ENCODE data around the gene GIT1. TPM values are rescaled to one million over a fixed set of nuclear protein-coding genes. Genes with fewer than 3 reads are reported as not detected.
"Not testable (repeated sequence)": the region's sequence is repeated elsewhere in the genome, so short reads cannot be mapped to it uniquely, and the experiment has no call there.

GIT1 gene
- total RNA-seq, 2 experiments from 2014 or later: 107 TPM

- no peak overlapping the region for H3K27ac Mint-ChIP-seq
Measured at GRCh38 chr17:29562615-29563014, 26.8 kb downstream of the GIT1 start.

GRCh38 chr17:29561554-29562517 lies 27.6 kb downstream of the GIT1 start:
- no peak overlapping the region for H3K4me3 Mint-ChIP-seq
- no peaks in the 10 kb centered on the region for H3K27me3 Mint-ChIP-seq
- peaks cover 28% of the 10 kb centered on the region for H3K36me3 Mint-ChIP-seq (ENCODE audit: low read depth)
- no peak for DNase-seq
- ChIA-PET POLR2A (no interaction called here), CTCF (interaction anchor here (0.6 to 1.6 kb wide), 4 partner anchors 11 to 503 kb away, joined by 3 to 4 read pairs (median 4); no protein-coding TSS in a partner anchor)
- H3K9me3 Mint-ChIP-seq: no peaks in the 10 kb centered on the region
- peaks cover 50% of the 10 kb centered on the region for H3K4me1 Mint-ChIP-seq
- no peak overlapping the region for H3K27ac Mint-ChIP-seq

More at GRCh38 chr17:29562615-29563014, 26.8 kb downstream of the GIT1 start:
- ChIA-PET POLR2A (no interaction called here), CTCF (interaction anchor here (0.6 to 1.6 kb wide), 2 partner anchors 10 to 162 kb away, joined by 3 to 4 read pairs; no protein-coding TSS in a partner anchor)
- DNase-seq: no peak
- no peak overlapping the region for H3K4me3 Mint-ChIP-seq
- no peaks in the 10 kb centered on the region for H3K27me3 Mint-ChIP-seq
- peaks cover 42% of the 10 kb centered on the region for H3K4me1 Mint-ChIP-seq
- H3K36me3 Mint-ChIP-seq (ENCODE audit: low read depth): peaks cover 28% of the 10 kb centered on the region
- H3K9me3 Mint-ChIP-seq: no peaks in the 10 kb centered on the region

- Mint-ChIP-seq H3K27ac (no peak overlapping the region), H3K27me3 (no peaks in the 10 kb centered on the region), H3K4me3 (no peak overlapping the region), H3K4me1 (peaks cover 43% of the 10 kb centered on the region), H3K9me3 (no peaks in the 10 kb centered on the region), H3K36me3 (ENCODE audit: low read depth) (peaks cover 28% of the 10 kb centered on the region)
- no peak for DNase-seq
- POLR2A ChIA-PET: no interaction called here
- CTCF ChIA-PET: interaction anchor here (0.6 to 1.4 kb wide), 3 partner anchors 57 to 915 kb away, joined by 3 to 4 read pairs (median 4); partner anchors contain the start of gene BLTP2
Measured at GRCh38 chr17:29560316-29560715, 29.1 kb downstream of the GIT1 start.

- Mint-ChIP-seq H3K9me3 (no peaks in the 10 kb centered on the region), H3K36me3 (ENCODE audit: low read depth) (peaks cover 26% of the 10 kb centered on the region), H3K4me3 (no peak overlapping the region), H3K27me3 (no peaks in the 10 kb centered on the region), H3K4me1 (peaks cover 40% of the 10 kb centered on the region), H3K27ac (no peak overlapping the region)
- ChIA-PET POLR2A (no interaction called here), CTCF (interaction anchor here (1.0 kb wide), 1 partner anchor 185 kb away, joined by 3 read pairs; no protein-coding TSS in a partner anchor)
- DNase-seq: no peak
Measured at GRCh38 chr17:29559640-29560039, 29.8 kb downstream of the GIT1 start.

GRCh38 chr17:29558139-29558538 lies 31.3 kb downstream of the GIT1 start:
- CTCF ChIA-PET: interaction anchor here (0.7 kb wide), 1 partner anchor 366 kb away, joined by 6 read pairs; no protein-coding TSS in a partner anchor
- H3K4me1 Mint-ChIP-seq: peaks cover 31% of the 10 kb centered on the region
- POLR2A ChIA-PET: interaction anchor here (0.7 kb wide), 1 partner anchor 9 kb away, joined by 3 read pairs; the partner anchor contains the start of gene ABHD15
- not testable (repeated sequence) for H3K9me3 Mint-ChIP-seq, DNase-seq, H3K4me3 Mint-ChIP-seq, H3K27ac Mint-ChIP-seq, H3K27me3 Mint-ChIP-seq
- H3K36me3 Mint-ChIP-seq (ENCODE audit: low read depth): peaks cover 21% of the 10 kb centered on the region

GRCh38 chr17:29557739-29558116 lies 31.7 kb downstream of the GIT1 start:
- ChIA-PET POLR2A (interaction anchor here (0.7 kb wide), 1 partner anchor 9 kb away, joined by 3 read pairs; the partner anchor contains the start of gene ABHD15), CTCF (interaction anchor here (0.6 kb wide), 1 partner anchor 423 kb away, joined by 3 read pairs; no protein-coding TSS in a partner anchor)
- Mint-ChIP-seq H3K27ac (peak overlapping the region; percentile 46), H3K4me3 (no peak overlapping the region), H3K4me1 (peaks cover 28% of the 10 kb centered on the region), H3K36me3 (ENCODE audit: low read depth) (peaks cover 19% of the 10 kb centered on the region), H3K9me3 (no peaks in the 10 kb centered on the region), H3K27me3 (no peaks in the 10 kb centered on the region)
- DNase-seq: no peak

GRCh38 chr17:29557085-29557738 lies 32.2 kb downstream of the GIT1 start:
- ChIA-PET CTCF (interaction anchor here (0.6 to 1.6 kb wide), 5 partner anchors 9 to 423 kb away, joined by 3 to 10 read pairs (median 3); partner anchors contain the start of gene ABHD15), POLR2A (interaction anchor here (0.7 kb wide), 1 partner anchor 10 kb away, joined by 3 read pairs; the partner anchor contains the start of gene ABHD15)
- Mint-ChIP-seq H3K9me3 (no peaks in the 10 kb centered on the region), H3K36me3 (ENCODE audit: low read depth) (peaks cover 15% of the 10 kb centered on the region), H3K4me1 (peaks cover 25% of the 10 kb centered on the region), H3K4me3 (no peak overlapping the region), H3K27me3 (no peaks in the 10 kb centered on the region), H3K27ac (no peak overlapping the region)
- DNase-seq: no peak

GRCh38 chr17:29555840-29556239 lies 33.6 kb downstream of the GIT1 start:
- Mint-ChIP-seq H3K27me3 (no peaks in the 10 kb centered on the region), H3K9me3 (no peaks in the 10 kb centered on the region), H3K4me3 (no peak overlapping the region), H3K36me3 (ENCODE audit: low read depth) (peaks cover 5% of the 10 kb centered on the region), H3K4me1 (peaks cover 22% of the 10 kb centered on the region), H3K27ac (no peak overlapping the region)
- CTCF ChIA-PET: interaction anchor here (1.2 to 1.6 kb wide), 3 partner anchors 10 to 20 kb away, joined by 4 to 10 read pairs (median 4); partner anchors contain the start of genes ABHD15 and TP53I13
- no peak for DNase-seq
- POLR2A ChIA-PET: no interaction called here

- Mint-ChIP-seq H3K27me3 (no peaks in the 10 kb centered on the region), H3K4me1 (peaks cover 7% of the 10 kb centered on the region), H3K36me3 (ENCODE audit: low read depth) (peaks cover 9% of the 10 kb centered on the region), H3K27ac (no peak overlapping the region), H3K9me3 (no peaks in the 10 kb centered on the region), H3K4me3 (no peak overlapping the region)
- no peak for DNase-seq
- CTCF ChIA-PET: interaction anchor here (0.5 to 1.1 kb wide), 2 partner anchors 18 to 44 kb away, joined by 3 read pairs; partner anchors contain the start of gene ABHD15
- POLR2A ChIA-PET: no interaction called here
Measured at GRCh38 chr17:29549177-29549923, 40.1 kb downstream of the GIT1 start.

GRCh38 chr17:29546830-29547229 lies 42.6 kb downstream of the GIT1 start:
- DNase-seq: no peak
- CTCF ChIA-PET: interaction anchor here (0.5 kb wide), 1 partner anchor 336 kb away, joined by 3 read pairs; no protein-coding TSS in a partner anchor

GRCh38 chr17:29546085-29546484 lies 43.4 kb downstream of the GIT1 start:
- CTCF ChIA-PET: interaction anchor here (1.1 kb wide), 1 partner anchor 176 kb away, joined by 3 read pairs; no protein-coding TSS in a partner anchor
- Mint-ChIP-seq H3K27me3 (no peaks in the 10 kb centered on the region), H3K4me1 (peaks cover 7% of the 10 kb centered on the region), H3K9me3 (no peaks in the 10 kb centered on the region), H3K4me3 (no peak overlapping the region), H3K27ac (no peak overlapping the region), H3K36me3 (ENCODE audit: low read depth) (peaks cover 25% of the 10 kb centered on the region)
- POLR2A ChIA-PET: no interaction called here
- no peak for DNase-seq

More at GRCh38 chr17:29546830-29547229, 42.6 kb downstream of the GIT1 start:
- Mint-ChIP-seq H3K4me3 (no peak overlapping the region), H3K36me3 (ENCODE audit: low read depth) (peaks cover 25% of the 10 kb centered on the region), H3K27ac (no peak overlapping the region), H3K27me3 (no peaks in the 10 kb centered on the region), H3K4me1 (peaks cover 7% of the 10 kb centered on the region), H3K9me3 (no peaks in the 10 kb centered on the region)
- POLR2A ChIA-PET: no interaction called here

GRCh38 chr17:29544066-29544465 lies 45.4 kb downstream of the GIT1 start:
- DNase-seq: no peak
- H3K4me3 Mint-ChIP-seq: no peak overlapping the region
- no peak overlapping the region for H3K27ac Mint-ChIP-seq
- H3K9me3 Mint-ChIP-seq: no peaks in the 10 kb centered on the region
- no peaks in the 10 kb centered on the region for H3K27me3 Mint-ChIP-seq
- H3K36me3 Mint-ChIP-seq (ENCODE audit: low read depth): peaks cover 29% of the 10 kb centered on the region
- peaks cover 4% of the 10 kb centered on the region for H3K4me1 Mint-ChIP-seq
- CTCF ChIA-PET: interaction anchor here (0.6 to 1.3 kb wide), 2 partner anchors 73 to 698 kb away, joined by 3 read pairs; no protein-coding TSS in a partner anchor
- POLR2A ChIA-PET: no interaction called here
